GM12872 (cell line): ENCODE results near the gene SUCO.

Source experiments
- TF ChIP-seq, protein P1 (sequence below): IDR thresholded peaks from 3 replicates; pipeline ENCODE4 v1.5.1; 2011; ENCODE audit warnings: low read depth, mild to moderate bottlenecking, low read length, moderate library complexity; ENCODE audit not compliant: insufficient read depth

SUCO gene

GRCh38 chr1:172642970-172643369, 110.0 kb downstream of the SUCO start:
- TF ChIP-seq, protein P1, sequence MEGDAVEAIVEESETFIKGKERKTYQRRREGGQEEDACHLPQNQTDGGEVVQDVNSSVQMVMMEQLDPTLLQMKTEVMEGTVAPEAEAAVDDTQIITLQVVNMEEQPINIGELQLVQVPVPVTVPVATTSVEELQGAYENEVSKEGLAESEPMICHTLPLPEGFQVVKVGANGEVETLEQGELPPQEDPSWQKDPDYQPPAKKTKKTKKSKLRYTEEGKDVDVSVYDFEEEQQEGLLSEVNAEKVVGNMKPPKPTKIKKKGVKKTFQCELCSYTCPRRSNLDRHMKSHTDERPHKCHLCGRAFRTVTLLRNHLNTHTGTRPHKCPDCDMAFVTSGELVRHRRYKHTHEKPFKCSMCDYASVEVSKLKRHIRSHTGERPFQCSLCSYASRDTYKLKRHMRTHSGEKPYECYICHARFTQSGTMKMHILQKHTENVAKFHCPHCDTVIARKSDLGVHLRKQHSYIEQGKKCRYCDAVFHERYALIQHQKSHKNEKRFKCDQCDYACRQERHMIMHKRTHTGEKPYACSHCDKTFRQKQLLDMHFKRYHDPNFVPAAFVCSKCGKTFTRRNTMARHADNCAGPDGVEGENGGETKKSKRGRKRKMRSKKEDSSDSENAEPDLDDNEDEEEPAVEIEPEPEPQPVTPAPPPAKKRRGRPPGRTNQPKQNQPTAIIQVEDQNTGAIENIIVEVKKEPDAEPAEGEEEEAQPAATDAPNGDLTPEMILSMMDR, result no peak

GRCh38 chr1:172646653-172647052, 113.7 kb downstream of the SUCO start:
- TF ChIP-seq, protein P1, result no peak

DNA sequence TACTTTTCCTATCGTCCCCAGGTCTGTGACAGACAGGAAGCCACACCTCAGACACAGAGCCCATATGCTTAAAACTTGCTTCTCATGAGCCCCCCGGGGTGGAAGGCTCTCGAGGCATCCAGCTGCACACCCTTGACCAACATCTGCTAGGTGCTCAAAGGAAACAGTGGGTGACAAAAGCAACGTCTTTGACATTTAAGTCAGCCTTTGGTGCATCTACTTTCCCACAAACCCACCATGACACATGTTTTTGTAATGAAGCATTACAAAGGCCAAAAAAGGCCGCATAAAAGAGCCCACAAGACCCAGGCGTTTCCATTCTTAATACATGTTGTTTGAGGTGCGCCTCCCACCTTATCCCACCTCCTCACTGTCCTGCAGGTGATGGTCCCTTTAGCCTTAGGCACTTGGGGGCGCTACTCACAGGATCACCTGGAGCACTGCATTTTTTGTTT, 114.2 kb downstream of the SUCO start:
- TF ChIP-seq, protein P1, result no peak

- TF ChIP-seq, protein P1, result no peak
These were observed 115.0 kb downstream of the SUCO start for GRCh38 chr1:172647987-172648386.

- TF ChIP-seq, protein P1, result no peak
These were observed 117.7 kb downstream of the SUCO start for GRCh38 chr1:172650474-172651193.

DNA sequence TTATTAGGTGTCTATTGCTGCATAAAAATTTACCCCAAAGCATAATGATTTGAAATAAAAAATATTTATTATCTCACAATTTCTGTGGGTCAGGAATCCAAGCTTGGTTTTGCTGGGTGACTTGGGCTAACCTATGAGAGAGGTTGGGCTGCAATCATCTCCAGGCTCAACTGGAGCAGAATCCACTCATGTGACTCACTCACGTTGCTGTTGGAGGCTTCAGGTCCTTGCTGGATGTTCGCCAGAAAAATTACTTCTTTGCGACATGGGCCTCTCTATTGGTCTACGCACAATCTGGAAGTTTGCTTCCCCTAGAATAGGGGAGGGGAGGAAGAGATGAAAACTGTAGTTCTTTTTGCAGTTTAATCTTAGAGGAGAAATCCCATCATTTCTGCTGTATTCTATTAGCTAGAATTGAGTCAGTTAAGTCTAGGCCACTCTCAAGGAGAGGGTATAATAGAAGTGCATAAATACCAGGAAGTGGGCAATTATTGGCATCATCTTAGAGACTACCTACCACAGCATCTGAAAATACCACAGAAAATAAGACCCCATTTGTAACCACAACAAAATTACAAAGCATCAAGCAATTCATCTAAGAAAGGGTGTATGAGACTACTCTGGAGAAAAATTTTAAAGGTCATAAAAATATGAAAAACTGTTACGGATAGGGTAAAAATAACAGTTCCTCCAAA, 120.2 kb downstream of the SUCO start:
- TF ChIP-seq, protein P1, result no peak

- TF ChIP-seq, protein P1, result no peak
These were observed 121.6 kb downstream of the SUCO start for GRCh38 chr1:172654535-172654934.
